ENCODE measurements around the gene KBTBD4. TPM values are rescaled to one million over a fixed set of nuclear protein-coding genes. Genes with fewer than 3 reads are reported as not detected.

KBTBD4 gene
- total and polyA plus RNA-seq, 2 of the 13 experiments (the other 11 are each of a cell fraction or from before 2014, with no cell fraction given) = 8.5 to 12.8 TPM

DNA sequence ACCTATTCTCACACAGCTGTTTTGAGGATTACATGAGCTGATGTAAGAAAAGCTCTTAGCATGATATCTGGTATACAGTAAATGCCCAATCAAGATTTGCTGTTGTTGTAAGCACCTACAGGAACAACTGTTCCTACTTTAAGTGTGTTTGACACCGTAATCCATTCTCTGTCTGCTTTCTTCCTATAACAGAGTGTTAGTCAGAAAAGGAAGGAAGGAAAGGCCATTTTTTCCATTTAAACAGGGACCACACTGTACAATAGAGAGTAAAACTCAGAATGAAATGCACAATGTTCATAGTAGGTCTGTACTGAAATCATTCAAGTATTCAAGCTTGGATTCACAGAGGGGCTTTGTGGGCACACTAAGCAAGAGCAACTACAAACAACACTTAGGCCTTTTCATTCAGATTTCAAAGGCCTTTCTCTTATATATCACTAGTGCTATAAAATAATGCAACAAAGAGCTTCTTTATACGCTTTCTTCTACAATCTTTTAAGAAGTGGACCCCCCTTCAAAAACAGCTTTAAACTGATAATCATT, 42.1 kb upstream of the KBTBD4 start (continued):
- no peak for TF ChIP-seq SNAI1 (CRISPR knock-in tag; IDR thresholded peaks at IDR 0.05; ENCODE audit: borderline replicate concordance)
- TF ChIP-seq, protein P1, sequence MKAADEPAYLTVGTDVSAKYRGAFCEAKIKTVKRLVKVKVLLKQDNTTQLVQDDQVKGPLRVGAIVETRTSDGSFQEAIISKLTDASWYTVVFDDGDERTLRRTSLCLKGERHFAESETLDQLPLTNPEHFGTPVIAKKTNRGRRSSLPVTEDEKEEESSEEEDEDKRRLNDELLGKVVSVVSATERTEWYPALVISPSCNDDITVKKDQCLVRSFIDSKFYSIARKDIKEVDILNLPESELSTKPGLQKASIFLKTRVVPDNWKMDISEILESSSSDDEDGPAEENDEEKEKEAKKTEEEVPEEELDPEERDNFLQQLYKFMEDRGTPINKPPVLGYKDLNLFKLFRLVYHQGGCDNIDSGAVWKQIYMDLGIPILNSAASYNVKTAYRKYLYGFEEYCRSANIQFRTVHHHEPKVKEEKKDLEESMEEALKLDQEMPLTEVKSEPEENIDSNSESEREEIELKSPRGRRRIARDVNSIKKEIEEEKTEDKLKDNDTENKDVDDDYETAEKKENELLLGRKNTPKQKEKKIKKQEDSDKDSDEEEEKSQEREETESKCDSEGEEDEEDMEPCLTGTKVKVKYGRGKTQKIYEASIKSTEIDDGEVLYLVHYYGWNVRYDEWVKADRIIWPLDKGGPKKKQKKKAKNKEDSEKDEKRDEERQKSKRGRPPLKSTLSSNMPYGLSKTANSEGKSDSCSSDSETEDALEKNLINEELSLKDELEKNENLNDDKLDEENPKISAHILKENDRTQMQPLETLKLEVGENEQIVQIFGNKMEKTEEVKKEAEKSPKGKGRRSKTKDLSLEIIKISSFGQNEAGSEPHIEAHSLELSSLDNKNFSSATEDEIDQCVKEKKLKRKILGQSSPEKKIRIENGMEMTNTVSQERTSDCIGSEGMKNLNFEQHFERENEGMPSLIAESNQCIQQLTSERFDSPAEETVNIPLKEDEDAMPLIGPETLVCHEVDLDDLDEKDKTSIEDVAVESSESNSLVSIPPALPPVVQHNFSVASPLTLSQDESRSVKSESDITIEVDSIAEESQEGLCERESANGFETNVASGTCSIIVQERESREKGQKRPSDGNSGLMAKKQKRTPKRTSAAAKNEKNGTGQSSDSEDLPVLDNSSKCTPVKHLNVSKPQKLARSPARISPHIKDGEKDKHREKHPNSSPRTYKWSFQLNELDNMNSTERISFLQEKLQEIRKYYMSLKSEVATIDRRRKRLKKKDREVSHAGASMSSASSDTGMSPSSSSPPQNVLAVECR (CRISPR knock-in tag; IDR thresholded peaks at IDR 0.05; ENCODE audit: borderline replicate concordance) = no peak
- TF ChIP-seq PPARG (CRISPR knock-in tag; conservative IDR thresholded peaks at IDR 0.05) = no peak
- no peak for TF ChIP-seq ZNF746 (CRISPR knock-in tag; IDR thresholded peaks at IDR 0.05)
- no peak for TF ChIP-seq PHB2 (IDR thresholded peaks at IDR 0.05; ENCODE audit: partially characterized antibody)

DNA sequence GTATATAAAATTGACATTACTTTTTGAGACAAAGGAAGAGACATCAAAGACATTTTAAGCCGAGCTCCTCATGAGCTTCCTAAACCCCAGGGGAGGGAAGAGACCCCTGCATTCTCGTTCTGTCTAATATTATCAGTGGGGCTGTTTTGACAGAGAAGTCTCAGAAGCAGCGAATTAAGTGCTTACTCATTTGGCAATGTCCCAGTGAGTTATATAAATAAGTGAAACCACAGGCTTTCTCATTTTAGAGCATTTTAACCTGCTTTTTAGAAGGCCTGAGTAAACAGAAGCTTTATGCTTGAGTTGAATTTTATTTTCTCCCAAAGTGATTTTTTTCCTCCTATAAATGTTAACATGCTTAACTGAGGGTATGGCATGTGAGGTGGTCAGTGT, 38.6 kb upstream of the KBTBD4 start:
- Histone ChIP-seq H3K27ac (ENCODE audit: extremely low read length, insufficient read depth, low read length) (no peak overlapping the region), H3K79me2 (ENCODE audit: insufficient read depth, low read length) (no peaks in the 10 kb centered on the region), H4K20me1 (ENCODE audit: insufficient read depth, low read length) (no peaks in the 10 kb centered on the region), H3K9me3 (ENCODE audit: low read length) (no peaks in the 10 kb centered on the region), H3K36me3 (replicated peaks in 1 of 2; ENCODE audit: control insufficient read depth in 1 of 2, insufficient read depth in 2 of 2, low read length in 2 of 2) (peaks cover 6 to 34% of the 10 kb centered on the region in 2 experiments; a peak in 4 of 5 replicates), H3K4me3 (replicated peaks in 1 of 3; ENCODE audit: insufficient read depth in 1 of 3, low read depth in 2 of 3, low read length in 3 of 3) (no peak overlapping the region), H3K4me1 (ENCODE audit: insufficient read depth, low read length) (no peaks in the 10 kb centered on the region), H3K9ac (ENCODE audit: insufficient read depth, low read depth, low read length) (no peak overlapping the region), H2AFZ (ENCODE audit: low read length) (no peak overlapping the region), H3K4me2 (ENCODE audit: low read depth, low read length) (no peak overlapping the region), H3K27me3 (ENCODE audit: control insufficient read depth in 1 of 2, insufficient read depth in 2 of 2, low read length in 2 of 2) (no peaks in the 10 kb centered on the region)
- POLR2A ChIA-PET = interaction anchor here (0.8 to 1.0 kb wide), 2 partner anchors 30 to 39 kb away, joined by 3 read pairs; partner anchors contain the start of genes KBTBD4 and NDUFS3
- FAIRE-seq (no peak), ATAC-seq (no peak), DNase-seq (ENCODE audit: low spot score) (no peak)
- WGBS (ENCODE audit: low lambda C conversion rate) = 97% methylated on average over 3 of the region's 3 CpGs
- no peak for TF ChIP-seq FOXM1 (CRISPR knock-in tag; IDR thresholded peaks at IDR 0.05)
- TF ChIP-seq ZNF337 (CRISPR knock-in tag; IDR thresholded peaks at IDR 0.05; ENCODE audit: borderline replicate concordance, low read depth) = no peak
- in situ Hi-C loops (cut with HindIII; ENCODE audit: extremely low pct_ligation_motif_present, low pct_unique_long_range_greater_than_20kb) = no loop called here
- CTCF ChIA-PET (ENCODE audit: low intra/inter-chr PET ratio, low total read pairs) = no interaction called here
- intact Hi-C loops (cut with micrococcal nuclease; ENCODE audit: unreplicated experiment) = no loop called here
- BruUV-seq (replicated peaks) = no TSS peak
